GM18907 (cell line): ENCODE results near the gene SLC16A1.
"Not testable (repeated sequence)": the region's sequence is repeated elsewhere in the genome, so short reads cannot be mapped to it uniquely, and the experiment has no call there.

Experiments used
- ATAC-seq: cut with Tn5 transposase; IDR thresholded peaks from one replicate; pipeline ENCODE4 v1.9.1; 2021; ENCODE audit warnings: mild to moderate bottlenecking, moderate library complexity; ENCODE audit not compliant: unreplicated experiment

The SLC16A1 gene

GRCh38 chr1:112888630-112889029, 67.4 kb downstream of the SLC16A1 start:
- ATAC-seq, result no peak

- ATAC-seq, result no peak
These were observed 68.3 kb downstream of the SLC16A1 start for GRCh38 chr1:112887599-112888283.

GRCh38 chr1:112884996-112885395, 71.0 kb downstream of the SLC16A1 start:
- not testable (repeated sequence) for ATAC-seq

- no peak for ATAC-seq
These were observed 73.7 kb downstream of the SLC16A1 start for GRCh38 chr1:112882271-112882744.

GRCh38 chr1:112881742-112882127, 74.3 kb downstream of the SLC16A1 start:
- ATAC-seq, result no peak

- no peak for ATAC-seq
These were observed 76.2 kb downstream of the SLC16A1 start for GRCh38 chr1:112879834-112880233.

- ATAC-seq, result no peak
These were observed 77.7 kb downstream of the SLC16A1 start for GRCh38 chr1:112878321-112878720.

GRCh38 chr1:112877750-112878149, 78.2 kb downstream of the SLC16A1 start:
- ATAC-seq, result no peak

GRCh38 chr1:112876315-112876714, 79.7 kb downstream of the SLC16A1 start:
- no peak for ATAC-seq

- no peak for ATAC-seq
These were observed 83.4 kb downstream of the SLC16A1 start for GRCh38 chr1:112872551-112872962.

- ATAC-seq, result no peak
These were observed 84.9 kb downstream of the SLC16A1 start for GRCh38 chr1:112870887-112871646.

- ATAC-seq, result no peak
These were observed 86.1 kb downstream of the SLC16A1 start for GRCh38 chr1:112869895-112870294.

GRCh38 chr1:112868191-112868590, 87.8 kb downstream of the SLC16A1 start:
- ATAC-seq, result no peak

GRCh38 chr1:112866981-112867380, 89.0 kb downstream of the SLC16A1 start:
- ATAC-seq, result no peak

- ATAC-seq, result no peak
These were observed 89.8 kb downstream of the SLC16A1 start for GRCh38 chr1:112866151-112866550.

GRCh38 chr1:112862753-112863426, 93.1 kb downstream of the SLC16A1 start:
- ATAC-seq, result no peak
